Measurements from ENCODE around the gene CYP3A5.

DNA sequence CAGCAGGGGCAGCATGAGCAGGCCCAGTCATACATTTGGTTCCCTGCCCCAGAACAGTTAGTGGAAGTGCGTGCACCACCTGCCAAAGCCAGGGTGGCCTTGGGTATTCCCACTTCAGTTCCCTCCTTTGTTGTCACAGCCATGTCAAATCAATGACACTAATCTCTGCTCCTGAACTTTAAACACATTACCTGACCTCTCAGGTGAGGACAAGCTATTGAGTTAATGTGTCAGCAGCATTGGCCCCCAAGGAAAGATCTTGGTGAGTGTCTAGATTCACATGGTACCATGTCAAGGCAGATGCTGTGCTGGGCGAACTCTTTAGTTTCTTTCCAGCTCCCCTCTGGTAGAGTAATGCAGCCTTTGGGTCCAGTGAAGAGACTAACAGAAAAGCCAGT is 2.1 kb downstream of the CYP3A5 start:
- TF ChIP-seq POLR2AphosphoS5 (IDR thresholded peaks at IDR 0.05; ENCODE audit: borderline replicate concordance, low read depth, low read length) (no peak), EZH2 (IDR thresholded peaks at IDR 0.05) (no peak), FOXP2 (optimal IDR thresholded peaks at IDR 0.05; ENCODE audit: control extremely low read depth, extremely low read length, insufficient read depth) (no peak)

All from SK-N-MC (cell line).